Neural cell (in vitro differentiated cells): ENCODE measurements around the gene THEM5. TPM values are rescaled to one million over a fixed set of nuclear protein-coding genes. Genes with fewer than 3 reads are reported as not detected.
A peak's percentile ranks its signal among the peaks of the same experiment; 100 is the strongest.

Experiments
- H2AFZ ChIP-seq: fragments of 200-600, 300-800 bp; sonication (generic), shearing (Covaris generic); 2 replicates; pipeline ENCODE4 v1.6.0; 2014; ENCODE audit warnings: low read depth, mild to moderate bottlenecking, antibody characterized with exemption, low read length, moderate library complexity
- H3F3A ChIP-seq: fragments of 200-600 bp; shearing (Covaris generic); 2 replicates; pipeline ENCODE4 v1.6.1; 2016; ENCODE audit warnings: mild to moderate bottlenecking, moderate library complexity, mixed read lengths, antibody characterized with exemption, low read length; ENCODE audit not compliant: insufficient read depth, poor library complexity, severe bottlenecking
- H3K27ac ChIP-seq: fragments of 200-600, 300-800 bp; sonication (generic), shearing (Covaris generic); 2 replicates; pipeline ENCODE4 v1.5.1; 2014; ENCODE audit warnings: mild to moderate bottlenecking, low read length, moderate library complexity
- H3K27me3 ChIP-seq: fragments of 300-800, 200-600 bp; sonication (generic), shearing (Covaris generic); 2 replicates; pipeline ENCODE4 v1.6.0; 2014; ENCODE audit warnings: mild to moderate bottlenecking, low read depth, low read length, moderate library complexity; ENCODE audit not compliant: insufficient read depth
- H3K36me3 ChIP-seq: fragments of 300-800, 200-600 bp; sonication (generic), shearing (Covaris generic); 2 replicates; pipeline ENCODE4 v1.5.1; 2014; ENCODE audit warnings: mild to moderate bottlenecking, antibody characterized with exemption, low read length, moderate library complexity; ENCODE audit not compliant: insufficient read depth
- H3K4me2 ChIP-seq: fragments of 300-800, 200-600 bp; sonication (generic), shearing (Covaris generic); 2 replicates; pipeline ENCODE4 v1.6.0; 2014; ENCODE audit warnings: mild to moderate bottlenecking, low read length
- H3K4me3 ChIP-seq: fragments of 300-800, 200-600 bp; sonication (generic), shearing (Covaris generic); 2 replicates; pipeline ENCODE4 v1.5.1; 2014; ENCODE audit warnings: mild to moderate bottlenecking, low read length, moderate library complexity
- H3K79me2 ChIP-seq: fragments of 200-600 bp; shearing (Covaris generic); replicated peaks from 2 replicates; pipeline ENCODE4 v1.6.0; 2014; ENCODE audit warnings: mild to moderate bottlenecking, low read length, moderate library complexity; ENCODE audit not compliant: insufficient read depth
- H3K9ac ChIP-seq: fragments of 300-800, 200-600 bp; sonication (generic), shearing (Covaris generic); 2 replicates; pipeline ENCODE4 v1.6.1; 2016; ENCODE audit warnings: mild to moderate bottlenecking, low read length, mixed read lengths
- H3K9me2 ChIP-seq: fragments of 200-600 bp; shearing (Covaris generic); 2 replicates; pipeline ENCODE4 v1.6.1; 2016; ENCODE audit warnings: mild to moderate bottlenecking, low read length, mixed read lengths; ENCODE audit not compliant: insufficient read depth
- H3K9me3 ChIP-seq: fragments of 200-600, 300-800 bp; sonication (generic), shearing (Covaris generic); 2 replicates; pipeline ENCODE4 v1.6.1; 2016; ENCODE audit warnings: mild to moderate bottlenecking, mixed run types, low read length, moderate library complexity, mixed read lengths
- H4K20me1 ChIP-seq: fragments of 200-600 bp; shearing (Covaris generic); 2 replicates; pipeline ENCODE4 v1.6.1; 2016; ENCODE audit warnings: mild to moderate bottlenecking, mixed run types; ENCODE audit not compliant: insufficient read depth
- CTCF ChIP-seq: fragments of 450-650 bp; IDR thresholded peaks from 2 replicates; pipeline ENCODE4 v1.5.1; 2014; ENCODE audit warnings: antibody characterized with exemption, mild to moderate bottlenecking, moderate library complexity; ENCODE audit not compliant: poor library complexity, severe bottlenecking
- EP300 ChIP-seq: fragments of 450-650 bp; conservative IDR thresholded peaks from 2 replicates; pipeline ENCODE4 v1.6.1; 2014; ENCODE audit warnings: antibody characterized with exemption, mild to moderate bottlenecking, moderate library complexity; ENCODE audit not compliant: poor library complexity, severe bottlenecking
- EZH2 ChIP-seq: fragments of 200-600, 300-800 bp; shearing (Covaris generic), sonication (generic); IDR thresholded peaks from 2 replicates; pipeline ENCODE4 v1.6.1; 2014; ENCODE audit warnings: antibody characterized with exemption, low read length, borderline replicate concordance, mild to moderate bottlenecking; ENCODE audit not compliant: insufficient read depth, poor library complexity, severe bottlenecking
- MXI1 ChIP-seq: fragments of 450-650 bp; conservative IDR thresholded peaks from 2 replicates; pipeline ENCODE4 v1.6.1; 2014; ENCODE audit warnings: antibody characterized with exemption, mild to moderate bottlenecking; ENCODE audit not compliant: poor library complexity, severe bottlenecking
- POLR2AphosphoS5 ChIP-seq: IDR thresholded peaks from 2 replicates; pipeline ENCODE4 v1.6.1; 2012
- RAD21 ChIP-seq: fragments of 450-650 bp; conservative IDR thresholded peaks from 2 replicates; pipeline ENCODE4 v1.6.1; 2014; ENCODE audit warnings: antibody characterized with exemption, mild to moderate bottlenecking, moderate library complexity
- SMC3 ChIP-seq: fragments of 450-650 bp; conservative IDR thresholded peaks from 2 replicates; pipeline ENCODE4 v1.6.1; 2014; ENCODE audit warnings: antibody characterized with exemption, mild to moderate bottlenecking, moderate library complexity; ENCODE audit not compliant: poor library complexity
- TAF1 ChIP-seq: IDR thresholded peaks from 2 replicates; pipeline ENCODE4 v1.6.1; 2012; ENCODE audit warnings: low read depth
- polyA plus RNA-seq: library from polyadenylated mRNA; depleted of rRNA; stranded (reverse); fragments of >200 nt; gene quantifications from 2 replicates; pipeline ENCODE4 v1.2.3, GENCODE V29; 2014
- TF ChIP-seq, protein P1 (sequence below): IDR thresholded peaks from 2 replicates; pipeline ENCODE4 v1.6.1; 2012; ENCODE audit warnings: borderline replicate concordance

THEM5 gene
- polyA plus RNA-seq, 1 donor from 2014 or later: not detected

DNA sequence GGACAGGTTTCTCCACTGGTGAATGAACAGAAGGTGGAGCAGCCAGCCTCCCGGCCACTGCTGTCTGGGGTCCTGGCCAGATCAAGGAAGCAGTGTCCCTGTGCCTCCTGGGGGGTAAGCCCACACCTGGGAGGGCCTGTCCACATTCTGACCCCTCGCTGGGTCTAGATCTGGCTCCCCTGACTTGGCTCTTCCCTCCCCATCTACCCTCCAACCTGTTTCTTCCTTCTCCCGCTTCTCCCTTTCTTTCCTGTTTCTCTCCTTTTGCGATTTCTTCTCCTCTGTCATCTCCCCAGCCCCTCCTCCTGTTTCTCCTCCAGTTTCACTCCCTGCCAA lies 22.3 kb downstream of the THEM5 start:
- TF ChIP-seq POLR2AphosphoS5: no peak
- H3K4me2 ChIP-seq: no peak overlapping the region
- H3K36me3 ChIP-seq: no peaks in the 10 kb centered on the region
- H3K9me2 ChIP-seq: no peaks in the 10 kb centered on the region
- no peak overlapping the region for H2AFZ ChIP-seq
- no peaks in the 10 kb centered on the region for H3F3A ChIP-seq
- no peak overlapping the region for H3K4me3 ChIP-seq
- no peak overlapping the region for H3K9ac ChIP-seq
- H3K27ac ChIP-seq: no peak overlapping the region
- no peaks in the 10 kb centered on the region for H3K79me2 ChIP-seq
- H3K9me3 ChIP-seq: no peaks in the 10 kb centered on the region
- H4K20me1 ChIP-seq: no peaks in the 10 kb centered on the region
- peaks cover 6% of the 10 kb centered on the region for H3K27me3 ChIP-seq

DNA sequence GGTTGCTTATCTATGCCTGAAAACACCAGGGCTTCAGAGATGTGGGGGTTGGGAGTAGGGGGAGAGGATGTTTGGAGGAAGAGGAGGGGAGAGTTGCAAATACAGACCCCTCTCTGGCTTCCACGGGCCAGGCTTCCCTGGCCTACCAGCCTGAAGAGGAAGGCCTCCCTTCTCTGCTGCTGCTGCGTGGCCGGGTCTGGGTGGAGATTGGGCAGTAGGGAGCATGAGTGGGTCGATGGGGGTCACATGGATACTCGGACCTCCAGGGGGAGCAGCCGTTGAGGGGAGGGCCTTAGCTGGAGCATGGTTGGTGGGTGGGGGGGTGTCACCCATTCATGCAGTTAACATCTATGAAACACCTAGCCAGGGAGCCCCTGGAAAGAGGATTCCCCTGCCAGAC lies 23.5 kb downstream of the THEM5 start:
- Histone ChIP-seq H3K27me3 (no peaks in the 10 kb centered on the region), H3K9ac (no peak overlapping the region), H3K9me2 (no peaks in the 10 kb centered on the region), H4K20me1 (no peaks in the 10 kb centered on the region), H3K79me2 (no peaks in the 10 kb centered on the region), H3K4me3 (no peak overlapping the region), H3K27ac (no peak overlapping the region), H3K36me3 (no peaks in the 10 kb centered on the region), H3F3A (no peaks in the 10 kb centered on the region), H3K4me2 (no peak overlapping the region), H2AFZ (no peak overlapping the region), H3K9me3 (no peaks in the 10 kb centered on the region)
- no peak for TF ChIP-seq TAF1
- TF ChIP-seq, protein P1, sequence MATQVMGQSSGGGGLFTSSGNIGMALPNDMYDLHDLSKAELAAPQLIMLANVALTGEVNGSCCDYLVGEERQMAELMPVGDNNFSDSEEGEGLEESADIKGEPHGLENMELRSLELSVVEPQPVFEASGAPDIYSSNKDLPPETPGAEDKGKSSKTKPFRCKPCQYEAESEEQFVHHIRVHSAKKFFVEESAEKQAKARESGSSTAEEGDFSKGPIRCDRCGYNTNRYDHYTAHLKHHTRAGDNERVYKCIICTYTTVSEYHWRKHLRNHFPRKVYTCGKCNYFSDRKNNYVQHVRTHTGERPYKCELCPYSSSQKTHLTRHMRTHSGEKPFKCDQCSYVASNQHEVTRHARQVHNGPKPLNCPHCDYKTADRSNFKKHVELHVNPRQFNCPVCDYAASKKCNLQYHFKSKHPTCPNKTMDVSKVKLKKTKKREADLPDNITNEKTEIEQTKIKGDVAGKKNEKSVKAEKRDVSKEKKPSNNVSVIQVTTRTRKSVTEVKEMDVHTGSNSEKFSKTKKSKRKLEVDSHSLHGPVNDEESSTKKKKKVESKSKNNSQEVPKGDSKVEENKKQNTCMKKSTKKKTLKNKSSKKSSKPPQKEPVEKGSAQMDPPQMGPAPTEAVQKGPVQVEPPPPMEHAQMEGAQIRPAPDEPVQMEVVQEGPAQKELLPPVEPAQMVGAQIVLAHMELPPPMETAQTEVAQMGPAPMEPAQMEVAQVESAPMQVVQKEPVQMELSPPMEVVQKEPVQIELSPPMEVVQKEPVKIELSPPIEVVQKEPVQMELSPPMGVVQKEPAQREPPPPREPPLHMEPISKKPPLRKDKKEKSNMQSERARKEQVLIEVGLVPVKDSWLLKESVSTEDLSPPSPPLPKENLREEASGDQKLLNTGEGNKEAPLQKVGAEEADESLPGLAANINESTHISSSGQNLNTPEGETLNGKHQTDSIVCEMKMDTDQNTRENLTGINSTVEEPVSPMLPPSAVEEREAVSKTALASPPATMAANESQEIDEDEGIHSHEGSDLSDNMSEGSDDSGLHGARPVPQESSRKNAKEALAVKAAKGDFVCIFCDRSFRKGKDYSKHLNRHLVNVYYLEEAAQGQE: no peak
- no peak for TF ChIP-seq RAD21
- TF ChIP-seq POLR2AphosphoS5: no peak
- no peak for TF ChIP-seq CTCF
- TF ChIP-seq SMC3: no peak
- TF ChIP-seq EZH2: no peak
- no peak for TF ChIP-seq MXI1
- TF ChIP-seq EP300: no peak

DNA sequence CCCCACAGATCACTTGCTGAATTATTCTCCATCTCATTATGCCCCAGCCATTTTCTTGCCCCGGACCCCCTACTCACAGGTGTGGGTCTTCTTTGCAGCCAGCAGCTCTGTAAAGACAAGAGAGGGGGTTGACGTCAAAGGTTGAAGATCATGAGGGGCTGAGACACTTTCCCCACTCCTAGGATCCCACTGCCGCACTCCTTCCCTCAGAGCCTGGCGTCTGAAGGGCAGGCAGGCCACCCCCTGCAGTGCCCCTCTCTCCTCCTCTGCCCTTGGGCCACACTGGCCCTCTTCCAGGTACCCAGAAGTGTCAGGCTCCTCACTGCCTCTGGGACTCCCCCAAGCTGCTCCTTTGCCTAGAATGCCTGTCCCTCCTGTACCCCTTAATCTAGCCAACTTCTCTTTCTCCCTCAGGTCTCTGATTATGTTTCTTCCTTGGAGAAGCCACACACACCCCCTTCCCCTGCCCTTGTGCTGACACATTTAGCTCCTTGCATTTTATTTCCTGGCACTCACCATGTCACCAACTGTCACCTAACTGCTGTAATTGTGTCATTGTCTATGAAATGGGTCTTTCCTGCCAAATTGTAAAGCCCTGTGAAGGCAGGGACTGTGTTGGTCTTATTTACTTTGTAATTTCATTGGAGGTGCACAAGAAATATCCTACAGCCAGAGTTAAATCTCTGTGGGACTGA lies 24.0 kb downstream of the THEM5 start:
- H3K9me2 ChIP-seq: no peaks in the 10 kb centered on the region
- no peaks in the 10 kb centered on the region for H3F3A ChIP-seq
- no peaks in the 10 kb centered on the region for H4K20me1 ChIP-seq
- H2AFZ ChIP-seq: peak overlapping the region; percentile 89
- TF ChIP-seq, protein P1: no peak
- TF ChIP-seq TAF1 (no peak), SMC3 (no peak), MXI1 (no peak), EZH2 (no peak), CTCF (no peak), RAD21 (no peak), POLR2AphosphoS5 (no peak), EP300 (no peak)
- H3K4me2 ChIP-seq: no peak overlapping the region
- H3K9ac ChIP-seq: peak overlapping the region; percentile 34
- no peak overlapping the region for H3K4me3 ChIP-seq
- H3K36me3 ChIP-seq: no peaks in the 10 kb centered on the region
- peak overlapping the region; percentile 11 for H3K27ac ChIP-seq
- no peaks in the 10 kb centered on the region for H3K27me3 ChIP-seq
- no peaks in the 10 kb centered on the region for H3K79me2 ChIP-seq
- no peaks in the 10 kb centered on the region for H3K9me3 ChIP-seq
